GM13977 (cell line): ENCODE data around the gene GRIK4.

Source experiments
- DNase-seq: peaks from one replicate; pipeline ENCODE4 v3.0.0; 2012; ENCODE audit warnings: low spot score
- in situ Hi-C: fragments of 300-500 bp; cut with MboI; formaldehyde crosslinking; loops from one replicate; pipeline ENCODE4 v1.12.0; 2022; ENCODE audit warnings: low sequenced_read_pairs, low pct_unique_long_range_greater_than_20kb, mixed read lengths, inconsistent platforms; ENCODE audit not compliant: unreplicated experiment
- TF ChIP-seq, protein P1 (sequence below): IDR thresholded peaks from 2 replicates; pipeline ENCODE4 v1.5.1; 2012; ENCODE audit warnings: mild to moderate bottlenecking, control low read depth; ENCODE audit not compliant: insufficient read depth; ENCODE audit errors: extremely low read depth, missing control alignments

The GRIK4 gene

DNA sequence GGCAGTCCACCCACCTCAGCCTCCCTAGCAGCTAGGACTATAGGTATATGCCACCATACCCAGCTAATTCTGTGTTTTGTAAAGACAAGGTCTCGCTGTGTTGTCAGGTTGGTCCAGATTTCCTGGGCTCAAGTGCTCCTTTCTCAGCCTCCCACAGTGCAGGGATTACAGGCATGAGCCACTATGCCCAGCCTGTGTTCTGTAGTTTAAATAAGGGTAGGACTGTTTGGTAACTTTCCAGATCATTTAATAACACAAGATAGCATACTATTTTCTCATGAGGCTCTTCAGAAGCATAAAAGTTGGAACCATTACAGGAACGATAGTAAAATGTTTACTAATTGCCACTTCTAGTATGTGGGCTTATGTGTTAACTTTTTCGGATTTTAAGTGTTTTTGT lies 38.0 kb upstream of the GRIK4 start:
- TF ChIP-seq, protein P1, sequence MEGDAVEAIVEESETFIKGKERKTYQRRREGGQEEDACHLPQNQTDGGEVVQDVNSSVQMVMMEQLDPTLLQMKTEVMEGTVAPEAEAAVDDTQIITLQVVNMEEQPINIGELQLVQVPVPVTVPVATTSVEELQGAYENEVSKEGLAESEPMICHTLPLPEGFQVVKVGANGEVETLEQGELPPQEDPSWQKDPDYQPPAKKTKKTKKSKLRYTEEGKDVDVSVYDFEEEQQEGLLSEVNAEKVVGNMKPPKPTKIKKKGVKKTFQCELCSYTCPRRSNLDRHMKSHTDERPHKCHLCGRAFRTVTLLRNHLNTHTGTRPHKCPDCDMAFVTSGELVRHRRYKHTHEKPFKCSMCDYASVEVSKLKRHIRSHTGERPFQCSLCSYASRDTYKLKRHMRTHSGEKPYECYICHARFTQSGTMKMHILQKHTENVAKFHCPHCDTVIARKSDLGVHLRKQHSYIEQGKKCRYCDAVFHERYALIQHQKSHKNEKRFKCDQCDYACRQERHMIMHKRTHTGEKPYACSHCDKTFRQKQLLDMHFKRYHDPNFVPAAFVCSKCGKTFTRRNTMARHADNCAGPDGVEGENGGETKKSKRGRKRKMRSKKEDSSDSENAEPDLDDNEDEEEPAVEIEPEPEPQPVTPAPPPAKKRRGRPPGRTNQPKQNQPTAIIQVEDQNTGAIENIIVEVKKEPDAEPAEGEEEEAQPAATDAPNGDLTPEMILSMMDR: no peak
- in situ Hi-C loops: no loop called here
- DNase-seq: no peak

GRCh38 chr11:120482149-120482548 lies 29.4 kb upstream of the GRIK4 start:
- in situ Hi-C loops: no loop called here
- no peak for DNase-seq
- TF ChIP-seq, protein P1: no peak

GRCh38 chr11:120484722-120485121 lies 26.8 kb upstream of the GRIK4 start:
- TF ChIP-seq, protein P1: no peak
- in situ Hi-C loops: no loop called here
- no peak for DNase-seq

DNA sequence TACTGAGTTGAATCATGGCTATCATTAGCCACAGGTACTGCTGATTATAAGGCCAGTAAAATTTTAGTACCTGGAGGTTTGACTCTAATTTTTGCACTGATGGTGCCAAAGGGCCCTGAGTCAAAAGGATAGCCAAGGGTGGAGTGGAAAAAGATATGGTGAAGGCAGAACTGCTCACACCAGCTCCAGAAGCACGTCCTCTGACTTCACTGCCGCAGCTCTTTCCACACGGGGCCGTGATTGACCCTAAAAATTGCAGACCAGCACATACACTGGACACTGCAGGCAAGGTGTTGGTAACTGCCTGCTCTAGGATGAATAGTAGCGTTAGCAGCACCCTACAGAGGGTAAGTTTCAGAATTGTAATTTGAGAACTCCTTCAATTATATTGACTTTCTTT lies 25.4 kb upstream of the GRIK4 start:
- DNase-seq: no peak
- TF ChIP-seq, protein P1: no peak
- in situ Hi-C loops: no loop called here

- no peak for DNase-seq
- TF ChIP-seq, protein P1: no peak
- in situ Hi-C loops: no loop called here
Measured at GRCh38 chr11:120489799-120490198, 21.7 kb upstream of the GRIK4 start.

- no peak for DNase-seq
- TF ChIP-seq, protein P1: no peak
- in situ Hi-C loops: no loop called here
Measured at GRCh38 chr11:120492486-120492885, 19.1 kb upstream of the GRIK4 start.

DNA sequence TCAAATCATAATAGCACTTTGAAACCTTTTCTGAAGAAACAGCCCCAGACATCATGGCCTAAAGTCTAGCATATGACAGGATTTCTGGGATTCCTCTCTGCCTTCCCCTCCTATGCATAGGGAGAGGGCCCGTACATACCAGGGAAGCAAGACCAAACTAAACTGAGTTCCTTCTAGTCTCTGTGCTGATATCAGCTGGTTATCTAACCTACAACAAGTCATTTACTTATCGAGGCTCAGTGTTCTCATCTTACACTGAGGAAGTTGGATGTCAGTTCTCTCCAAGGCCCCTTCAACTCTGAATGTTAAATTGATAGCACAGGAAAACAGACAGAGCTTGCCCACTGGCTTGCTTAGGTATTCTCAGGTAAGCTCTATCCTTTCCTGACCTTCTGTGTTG lies 17.0 kb upstream of the GRIK4 start:
- DNase-seq: no peak
- TF ChIP-seq, protein P1: no peak
- in situ Hi-C loops: no loop called here
